ACC112 (cell line): ENCODE data around the gene CX3CL1.
"Not testable (repeated sequence)": the region's sequence is repeated elsewhere in the genome, so short reads cannot be mapped to it uniquely, and the experiment has no call there.

Source experiments
- H2AFZ ChIP-seq: fragments of 200-600 bp; sonication (generic); one replicate; pipeline ENCODE4 v1.6.0; 2017; ENCODE audit warnings: antibody characterized with exemption, low read length; ENCODE audit not compliant: unreplicated experiment
- H3K27ac ChIP-seq: fragments of 200-600 bp; sonication (generic); 2 replicates; pipeline ENCODE4 v1.5.1; 2014; ENCODE audit warnings: low read depth, mild to moderate bottlenecking, antibody characterized with exemption, low read length, moderate library complexity
- H3K27me3 ChIP-seq: fragments of 200-600 bp; sonication (generic); 2 replicates; pipeline ENCODE4 v1.6.1; 2014; ENCODE audit warnings: mild to moderate bottlenecking, antibody characterized with exemption, low read length, moderate library complexity, mixed read lengths; ENCODE audit not compliant: insufficient read depth
- H3K36me3 ChIP-seq: fragments of 200-600 bp; sonication (generic); 2 replicates; pipeline ENCODE4 v1.6.1; 2016; ENCODE audit warnings: mild to moderate bottlenecking, antibody characterized with exemption, low read length, moderate library complexity, mixed read lengths; ENCODE audit not compliant: insufficient read depth
- H3K4me1 ChIP-seq: fragments of 200-600 bp; sonication (generic); one replicate; pipeline ENCODE4 v1.6.1; 2016; ENCODE audit warnings: low read length, mixed read lengths; ENCODE audit not compliant: insufficient read depth, unreplicated experiment, control insufficient read depth
- H3K4me3 ChIP-seq: fragments of 200-600 bp; sonication (generic); 2 replicates; pipeline ENCODE4 v1.5.1; 2014; ENCODE audit warnings: mild to moderate bottlenecking, low read depth, low read length
- H3K79me2 ChIP-seq: fragments of 200-600 bp; sonication (generic); one replicate; pipeline ENCODE4 v1.6.0; 2016; ENCODE audit warnings: low read length; ENCODE audit not compliant: control insufficient read depth, unreplicated experiment, insufficient read depth

Gene CX3CL1

GRCh38 chr16:57373117-57373947 lies 1.0 kb downstream of the CX3CL1 start:
- H3K27me3 ChIP-seq, result peaks cover 20% of the 10 kb centered on the region; the same call in 1 of the 2 replicates
- H3K27ac ChIP-seq, result no peak overlapping the region
- H3K4me1 ChIP-seq, result no peaks in the 10 kb centered on the region
- H3K79me2 ChIP-seq, result no peaks in the 10 kb centered on the region
- no peak overlapping the region for H2AFZ ChIP-seq
- H3K4me3 ChIP-seq, result no peak overlapping the region
- no peaks in the 10 kb centered on the region for H3K36me3 ChIP-seq

GRCh38 chr16:57374067-57374534 lies 1.8 kb downstream of the CX3CL1 start:
- Histone ChIP-seq H2AFZ (no peak overlapping the region), H3K79me2 (no peaks in the 10 kb centered on the region), H3K4me3 (no peak overlapping the region), H3K27ac (no peak overlapping the region), H3K36me3 (no peaks in the 10 kb centered on the region), H3K4me1 (no peaks in the 10 kb centered on the region), H3K27me3 (peaks cover 20% of the 10 kb centered on the region; the same call in 1 of the 2 replicates)

GRCh38 chr16:57374925-57375465 lies 2.7 kb downstream of the CX3CL1 start:
- H3K27me3 ChIP-seq, result peaks cover 20% of the 10 kb centered on the region; the same call in 1 of the 2 replicates
- not testable (repeated sequence) for H3K36me3 ChIP-seq, H3K4me1 ChIP-seq, H2AFZ ChIP-seq, H3K79me2 ChIP-seq, H3K27ac ChIP-seq, H3K4me3 ChIP-seq

GRCh38 chr16:57376313-57376818 lies 4.1 kb downstream of the CX3CL1 start:
- Histone ChIP-seq H3K4me1 (no peaks in the 10 kb centered on the region), H3K4me3 (no peak overlapping the region), H3K27ac (no peak overlapping the region), H2AFZ (no peak overlapping the region), H3K27me3 (peaks cover 20% of the 10 kb centered on the region; the same call in 1 of the 2 replicates), H3K79me2 (no peaks in the 10 kb centered on the region), H3K36me3 (no peaks in the 10 kb centered on the region)

GRCh38 chr16:57377080-57377841 lies 5.0 kb downstream of the CX3CL1 start:
- Histone ChIP-seq H3K4me3 (no peak overlapping the region), H3K27ac (no peak overlapping the region), H3K36me3 (no peaks in the 10 kb centered on the region), H3K27me3 (peaks cover 16% of the 10 kb centered on the region; the same call in 1 of the 2 replicates), H3K4me1 (no peaks in the 10 kb centered on the region), H2AFZ (no peak overlapping the region), H3K79me2 (no peaks in the 10 kb centered on the region)

- Histone ChIP-seq H3K27ac (no peak overlapping the region), H3K79me2 (no peaks in the 10 kb centered on the region), H2AFZ (no peak overlapping the region), H3K4me1 (no peaks in the 10 kb centered on the region), H3K27me3 (no peaks in the 10 kb centered on the region), H3K4me3 (no peak overlapping the region), H3K36me3 (no peaks in the 10 kb centered on the region)
Observed at GRCh38 chr16:57379579-57379978, 7.3 kb downstream of the CX3CL1 start.

GRCh38 chr16:57380671-57381462 lies 8.6 kb downstream of the CX3CL1 start:
- H3K79me2 ChIP-seq, result no peaks in the 10 kb centered on the region
- no peaks in the 10 kb centered on the region for H3K36me3 ChIP-seq
- H3K27me3 ChIP-seq, result no peaks in the 10 kb centered on the region
- H3K4me3 ChIP-seq, result no peak overlapping the region
- no peaks in the 10 kb centered on the region for H3K4me1 ChIP-seq
- no peak overlapping the region for H3K27ac ChIP-seq
- H2AFZ ChIP-seq, result no peak overlapping the region

GRCh38 chr16:57381791-57382534 lies 9.7 kb downstream of the CX3CL1 start:
- Histone ChIP-seq H3K36me3 (no peaks in the 10 kb centered on the region), H3K4me1 (peaks cover 5% of the 10 kb centered on the region), H3K27ac (no peak overlapping the region), H3K27me3 (no peaks in the 10 kb centered on the region), H2AFZ (no peak overlapping the region), H3K4me3 (no peak overlapping the region), H3K79me2 (no peaks in the 10 kb centered on the region)

GRCh38 chr16:57382535-57383275 lies 10.4 kb downstream of the CX3CL1 start:
- Histone ChIP-seq H3K79me2 (no peaks in the 10 kb centered on the region), H3K27me3 (no peaks in the 10 kb centered on the region), H2AFZ (no peak overlapping the region), H3K4me1 (peaks cover 5% of the 10 kb centered on the region), H3K36me3 (no peaks in the 10 kb centered on the region), H3K4me3 (no peak overlapping the region), H3K27ac (no peak overlapping the region)
